Measurements from ENCODE around the gene TBC1D23.

TBC1D23 gene

GRCh38 chr3:100225193-100225592, 35.6 kb upstream of the TBC1D23 start:
- no peak for ATAC-seq
- TF ChIP-seq, protein P1, sequence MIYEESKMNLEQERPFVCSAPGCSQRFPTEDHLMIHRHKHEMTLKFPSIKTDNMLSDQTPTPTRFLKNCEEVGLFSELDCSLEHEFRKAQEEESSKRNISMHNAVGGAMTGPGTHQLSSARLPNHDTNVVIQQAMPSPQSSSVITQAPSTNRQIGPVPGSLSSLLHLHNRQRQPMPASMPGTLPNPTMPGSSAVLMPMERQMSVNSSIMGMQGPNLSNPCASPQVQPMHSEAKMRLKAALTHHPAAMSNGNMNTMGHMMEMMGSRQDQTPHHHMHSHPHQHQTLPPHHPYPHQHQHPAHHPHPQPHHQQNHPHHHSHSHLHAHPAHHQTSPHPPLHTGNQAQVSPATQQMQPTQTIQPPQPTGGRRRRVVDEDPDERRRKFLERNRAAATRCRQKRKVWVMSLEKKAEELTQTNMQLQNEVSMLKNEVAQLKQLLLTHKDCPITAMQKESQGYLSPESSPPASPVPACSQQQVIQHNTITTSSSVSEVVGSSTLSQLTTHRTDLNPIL (CRISPR knock-in tag; IDR thresholded peaks at IDR 0.05; ENCODE audit: low read depth) = no peak
- TF ChIP-seq ESRRG (CRISPR knock-in tag; IDR thresholded peaks at IDR 0.05) = no peak
- TF ChIP-seq OSR1 (CRISPR knock-in tag; IDR thresholded peaks at IDR 0.05) = no peak
- TF ChIP-seq CSDC2 (CRISPR knock-in tag; IDR thresholded peaks at IDR 0.05) = no peak
- TF ChIP-seq ISL1 (CRISPR knock-in tag; IDR thresholded peaks at IDR 0.05) = no peak
- no peak for TF ChIP-seq ZNF565 (CRISPR knock-in tag; conservative IDR thresholded peaks at IDR 0.05; ENCODE audit: low read depth)
- TF ChIP-seq TSHZ2 (CRISPR knock-in tag; IDR thresholded peaks at IDR 0.05) = no peak
- TF ChIP-seq ZNF70 (CRISPR knock-in tag; IDR thresholded peaks at IDR 0.05) = no peak
- no peak for TF ChIP-seq ZC3H10 (CRISPR knock-in tag; IDR thresholded peaks at IDR 0.05)
- no peak for TF ChIP-seq SNAI2 (CRISPR knock-in tag; IDR thresholded peaks at IDR 0.05)
- no peak for TF ChIP-seq ARNTL (CRISPR knock-in tag; IDR thresholded peaks at IDR 0.05; ENCODE audit: borderline replicate concordance, low read depth)
- no peak for TF ChIP-seq ZFP30 (CRISPR knock-in tag; IDR thresholded peaks at IDR 0.05)
- no peak for TF ChIP-seq TOX (CRISPR knock-in tag; IDR thresholded peaks at IDR 0.05; ENCODE audit: borderline replicate concordance)
- TF ChIP-seq CSRNP3 (CRISPR knock-in tag; IDR thresholded peaks at IDR 0.05) = no peak
- no peak for TF ChIP-seq BACH2 (CRISPR knock-in tag; IDR thresholded peaks at IDR 0.05; ENCODE audit: borderline replicate concordance)
- TF ChIP-seq GLIS3 (CRISPR knock-in tag; IDR thresholded peaks at IDR 0.05) = no peak
- no peak for TF ChIP-seq ZFP3 (CRISPR knock-in tag; IDR thresholded peaks at IDR 0.05)

- ATAC-seq = no peak
- TF ChIP-seq ESRRG (CRISPR knock-in tag; IDR thresholded peaks at IDR 0.05) (no peak), ZNF8 (CRISPR knock-in tag; IDR thresholded peaks at IDR 0.05) (no peak), OSR1 (CRISPR knock-in tag; IDR thresholded peaks at IDR 0.05) (no peak), ARNTL (CRISPR knock-in tag; IDR thresholded peaks at IDR 0.05; ENCODE audit: borderline replicate concordance, low read depth) (no peak), ZNF565 (CRISPR knock-in tag; conservative IDR thresholded peaks at IDR 0.05; ENCODE audit: low read depth) (no peak), BACH2 (CRISPR knock-in tag; IDR thresholded peaks at IDR 0.05; ENCODE audit: borderline replicate concordance) (no peak), CSDC2 (CRISPR knock-in tag; IDR thresholded peaks at IDR 0.05) (no peak)
Observed at GRCh38 chr3:100225883-100226282, 34.9 kb upstream of the TBC1D23 start.

- peak; percentile 32; the same call in 1 of the 3 replicates for ATAC-seq
- TF ChIP-seq CSRNP3 (CRISPR knock-in tag; IDR thresholded peaks at IDR 0.05) = no peak
Observed at GRCh38 chr3:100226712-100227429, 33.9 kb upstream of the TBC1D23 start.

GRCh38 chr3:100227511-100227921, 33.3 kb upstream of the TBC1D23 start:
- no peak for ATAC-seq
- TF ChIP-seq TCF4 (CRISPR knock-in tag; IDR thresholded peaks at IDR 0.05; ENCODE audit: borderline replicate concordance) (no peak), RARB (CRISPR knock-in tag; IDR thresholded peaks at IDR 0.05) (no peak), CSRNP3 (CRISPR knock-in tag; IDR thresholded peaks at IDR 0.05) (no peak), PATZ1 (CRISPR knock-in tag; IDR thresholded peaks at IDR 0.05; ENCODE audit: borderline replicate concordance) (no peak), ZFP30 (CRISPR knock-in tag; IDR thresholded peaks at IDR 0.05) (no peak)

Data from SK-N-SH treated with all-trans-retinoic acid at 6 μM for 48 hours (cell line).